Posterior vena cava (tissue), 2 donors: ENCODE data around the gene GTF2F2. TPM values are rescaled to one million over a fixed set of nuclear protein-coding genes. Genes with fewer than 3 reads are reported as not detected.

Experiments used
- DNase-seq: peaks from one replicate; pipeline ENCODE4 v3.0.0-alpha.2; 2020; ENCODE audit warnings: low spot score
- intact Hi-C, 2 donors: fragments of 100-400 bp; cut with DNase I; formaldehyde crosslinking; loops; one replicate each; pipeline versions ENCODE4 v1.14.1 to v1.14.2; 2022 to 2023
- total RNA-seq, 2 donors: library from RNA; stranded (reverse); fragmentation: NEBNext Ultra II Directional; extraction: Animal tissue kit (Norgen Biotek cat#: 25700); gene quantifications; one replicate each; pipeline ENCODE4 v1.2.1, GENCODE V29; 2021
- donor health status: DM: yes; HTN: yes; CAD: no.
- donor health status: DM: yes; HTN: yes; CAD: no.

The GTF2F2 gene
- total RNA-seq, 2 donors from 2014 or later = 13.0 to 15.9 TPM

DNA sequence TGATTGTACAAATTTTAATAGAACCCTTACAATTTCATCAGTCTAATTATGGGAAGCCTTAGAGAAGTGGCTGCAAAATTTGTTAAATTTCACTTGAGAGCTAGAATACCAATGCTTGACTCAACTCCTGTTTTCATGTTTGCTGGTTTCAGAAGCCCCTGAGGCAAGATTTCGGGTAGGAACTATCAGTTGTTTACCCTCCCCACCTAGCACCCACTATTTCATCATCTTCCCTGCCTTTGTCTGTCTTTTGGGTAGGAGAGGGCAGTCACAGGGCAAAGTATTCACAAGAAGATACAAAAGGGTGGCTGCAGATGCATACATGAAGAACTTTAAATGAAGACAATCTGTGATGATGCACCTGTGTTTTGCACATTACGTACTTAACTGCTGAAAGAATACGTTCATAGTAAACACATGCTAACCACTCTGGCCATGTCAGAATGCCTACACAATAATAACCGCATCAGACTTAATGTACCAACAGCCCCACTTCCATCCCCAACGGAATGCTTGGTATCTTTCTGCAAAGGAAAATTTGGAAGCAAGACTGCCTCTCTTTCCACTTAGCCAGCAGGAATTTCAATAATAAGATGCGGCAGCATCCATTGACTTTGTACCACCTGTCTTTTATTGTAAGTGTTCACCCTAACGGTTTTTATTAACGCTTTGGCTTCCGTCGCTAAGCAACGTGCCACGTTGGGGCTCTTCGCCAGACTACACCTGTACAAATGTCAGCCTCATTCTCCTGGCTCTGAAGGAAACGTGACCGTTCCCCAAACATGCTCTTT is 190.2 kb downstream of the GTF2F2 start:
- no peak for DNase-seq
- intact Hi-C loops = no loop called here

DNA sequence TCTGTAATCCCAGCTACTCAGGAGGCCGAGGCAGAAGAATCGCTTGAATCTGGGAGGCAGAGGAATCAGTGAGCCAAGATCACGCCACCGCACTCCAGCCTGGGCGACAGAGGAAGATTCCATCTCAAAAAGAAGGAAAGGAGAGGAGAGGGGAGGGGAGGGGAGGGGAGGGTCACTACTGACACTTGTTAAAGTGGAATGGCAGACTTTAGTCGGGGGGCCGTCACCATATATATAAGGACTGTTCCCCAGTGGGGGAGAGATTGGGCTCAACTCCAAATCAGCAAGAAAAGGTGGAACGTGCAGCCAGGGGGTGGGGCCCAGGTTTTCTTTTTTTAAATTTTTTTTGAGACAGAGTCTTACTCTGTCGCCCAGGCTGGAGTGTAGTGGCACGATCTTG is 194.5 kb downstream of the GTF2F2 start:
- intact Hi-C loops = no loop called here

DNA sequence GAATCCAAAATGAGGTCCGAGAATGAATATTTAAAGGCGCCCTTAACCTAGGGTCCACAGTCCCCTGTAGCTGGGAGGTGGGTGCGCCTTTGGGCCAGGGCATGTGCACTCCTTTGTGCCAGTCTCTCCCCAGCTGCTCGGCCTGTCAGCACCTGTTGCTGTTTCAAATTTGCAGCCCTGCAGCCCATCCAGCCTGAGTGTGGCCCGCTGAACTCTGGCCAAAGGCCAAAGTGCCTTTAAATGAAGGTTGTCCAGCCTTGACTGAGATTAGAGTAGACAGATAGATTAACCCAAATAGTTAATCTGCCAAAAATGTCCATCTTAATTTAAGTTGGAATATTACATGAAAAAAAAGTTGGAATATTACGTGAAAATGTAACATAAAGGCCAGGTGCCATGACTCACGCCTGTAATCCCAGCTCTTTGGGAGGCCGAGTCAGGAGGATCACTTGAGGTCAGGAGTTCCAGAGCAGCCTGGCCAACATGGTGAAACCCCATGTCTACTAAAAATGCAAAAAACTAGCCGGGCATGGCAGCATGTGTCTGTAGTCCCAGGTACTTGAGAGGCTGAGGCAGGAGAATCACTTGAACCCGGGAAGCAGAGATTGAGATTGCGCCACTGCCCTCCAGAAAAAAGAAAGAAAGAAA is 195.3 kb downstream of the GTF2F2 start:
- intact Hi-C loops = no loop called here

More for the DNA sequence above, 194.5 kb downstream of the GTF2F2 start:
- no peak for DNase-seq

DNA sequence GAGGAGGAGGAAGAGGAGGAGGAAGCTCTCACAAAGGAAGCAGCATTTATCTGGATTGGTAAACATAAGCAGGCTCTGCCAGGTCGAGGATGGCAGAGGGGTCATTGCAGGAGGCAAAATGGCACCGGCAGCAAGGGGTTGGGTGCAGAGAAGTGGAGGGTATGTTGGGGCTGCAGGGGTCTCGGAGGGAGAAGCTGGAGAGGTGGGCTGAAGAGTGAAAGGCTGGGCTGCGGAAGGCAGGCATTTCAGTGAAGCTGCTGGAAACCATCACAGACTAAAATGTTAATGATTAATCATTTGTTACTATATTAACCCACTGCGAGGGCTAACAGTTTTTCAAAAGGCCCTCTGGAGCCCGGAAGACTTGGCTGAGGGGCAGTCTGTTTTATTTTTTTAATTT is 196.0 kb downstream of the GTF2F2 start:
- intact Hi-C loops = no loop called here
- DNase-seq = no peak

More for the DNA sequence above, 195.3 kb downstream of the GTF2F2 start:
- no peak for DNase-seq

DNA sequence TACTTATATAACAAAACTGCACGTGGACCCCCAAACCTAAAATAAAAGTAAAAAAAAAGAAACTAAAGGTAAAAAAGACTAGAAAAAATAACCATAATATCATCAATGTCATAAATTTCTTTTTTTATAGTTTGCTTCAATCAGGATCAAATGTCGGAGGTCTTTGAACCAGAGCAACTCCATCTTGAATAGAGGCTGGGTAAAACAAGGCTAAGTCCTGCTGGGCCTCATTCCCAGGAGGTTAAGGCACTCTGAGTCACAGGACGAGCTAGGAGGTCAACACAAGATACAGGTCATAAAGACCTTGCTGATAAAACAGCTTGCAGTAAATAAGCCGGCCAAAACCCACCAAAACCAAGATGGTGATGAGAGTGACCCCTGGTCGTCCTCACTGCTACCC is 196.7 kb downstream of the GTF2F2 start:
- intact Hi-C loops = no loop called here
- no peak for DNase-seq

DNA sequence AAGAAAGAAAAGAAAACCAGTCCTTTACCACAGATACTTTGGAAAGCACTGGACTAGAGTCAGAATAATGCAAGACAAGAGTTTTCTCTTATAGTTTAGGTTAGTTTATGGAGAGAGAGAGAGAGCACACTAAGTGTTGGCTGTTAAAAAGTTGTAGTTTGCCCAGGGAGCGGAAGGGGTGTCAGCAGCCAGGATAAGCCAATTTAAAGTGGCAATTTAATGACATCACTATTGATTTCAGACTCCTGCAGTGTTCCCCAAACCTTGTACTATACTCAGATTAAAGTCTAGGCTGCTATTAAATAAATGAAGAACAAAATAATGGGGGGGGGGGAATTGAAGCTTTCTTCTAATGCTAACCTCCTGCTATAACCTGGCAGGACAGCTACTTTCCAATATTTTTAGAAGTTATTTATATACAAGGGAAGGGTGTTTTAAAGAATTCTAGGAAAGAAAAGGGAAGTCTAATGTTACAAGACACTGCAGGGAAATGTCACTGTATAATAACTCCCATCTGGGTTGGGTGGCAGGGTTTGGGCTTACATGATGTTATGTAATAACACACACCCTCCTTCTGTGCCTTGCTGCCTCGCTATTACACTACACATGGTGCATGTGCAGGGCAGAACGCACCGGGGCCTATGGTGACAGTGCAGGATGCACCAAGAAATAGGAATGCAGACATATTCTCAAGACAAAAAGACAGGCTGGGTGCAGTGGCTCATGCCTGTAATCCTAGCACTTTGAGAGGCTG is 200.7 kb downstream of the GTF2F2 start:
- no peak for DNase-seq
- intact Hi-C loops = no loop called here

DNA sequence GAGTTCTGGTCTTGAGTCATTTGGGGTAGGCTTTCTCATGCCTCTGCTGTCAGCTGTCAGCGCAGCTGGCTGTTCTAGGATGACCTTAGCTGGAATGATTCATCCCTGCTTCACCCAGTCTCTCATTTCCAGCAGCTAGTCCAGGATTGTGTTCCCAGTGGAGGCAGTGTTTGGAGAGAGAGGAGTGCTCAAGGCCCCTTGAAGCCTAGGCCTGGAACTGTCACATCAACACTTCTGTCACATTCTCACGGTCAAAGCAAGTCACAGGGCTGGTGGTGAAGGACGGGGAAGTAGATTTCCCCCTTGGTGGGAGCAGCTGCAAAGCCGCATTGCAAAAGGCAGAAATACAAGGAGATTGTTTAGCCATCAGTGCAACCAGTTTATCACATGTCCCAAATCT is 205.5 kb downstream of the GTF2F2 start:
- peak; percentile 82 for DNase-seq
- intact Hi-C loops = no loop called here

DNA sequence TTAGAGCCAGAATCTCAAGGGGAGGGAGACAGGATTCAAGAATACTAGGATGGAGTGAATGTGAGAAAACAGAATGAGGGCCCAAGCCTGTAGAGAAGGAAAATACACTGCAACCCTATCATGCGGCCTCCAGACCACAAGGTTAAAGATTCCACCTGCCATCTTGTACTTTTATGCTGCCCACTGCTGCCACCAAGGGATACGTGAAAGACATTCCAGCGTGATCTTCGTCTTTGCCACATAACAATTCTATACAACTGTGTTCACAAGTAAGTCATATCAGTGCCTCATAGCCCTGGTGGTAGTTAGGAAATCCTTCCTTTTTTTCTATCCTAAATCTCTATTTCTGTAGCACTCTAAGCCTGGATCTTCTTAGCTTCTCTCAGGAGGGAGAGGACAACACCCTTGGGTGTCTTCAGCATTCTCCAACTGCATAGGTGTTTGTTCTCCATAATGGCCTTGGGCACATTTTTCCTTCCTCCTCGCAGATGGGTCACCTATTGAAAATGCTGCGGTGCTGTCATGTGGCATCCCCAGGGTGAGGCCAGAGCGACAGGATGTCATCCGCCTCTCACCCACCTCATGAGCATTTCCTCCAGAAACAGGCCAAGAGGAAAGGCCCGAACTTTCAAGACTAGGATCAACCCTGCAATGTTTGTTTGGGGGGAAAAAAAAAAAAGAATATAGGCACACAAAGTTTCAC is 207.1 kb downstream of the GTF2F2 start:
- intact Hi-C loops = no loop called here
- DNase-seq = no peak

DNA sequence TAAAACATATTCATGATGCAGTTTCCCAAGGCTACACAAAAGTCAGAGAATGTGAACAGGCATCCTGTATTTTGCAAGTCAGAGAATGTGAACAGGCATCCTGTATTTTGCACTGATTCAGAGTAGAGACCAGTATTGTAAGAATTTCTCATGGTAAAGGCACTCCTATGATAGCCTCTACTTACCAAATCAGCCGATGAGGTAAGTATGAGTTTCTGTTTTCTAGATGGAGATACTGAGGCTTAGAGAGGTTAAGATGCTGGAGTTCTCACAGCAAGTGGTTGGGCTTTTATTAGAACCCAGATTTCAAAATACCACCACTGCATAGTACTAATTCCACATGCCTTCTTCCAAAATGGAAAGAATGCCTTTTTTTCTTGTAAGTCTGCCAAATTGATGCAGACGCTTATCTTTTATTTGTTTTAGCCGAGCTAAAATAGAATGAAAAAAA is 208.4 kb downstream of the GTF2F2 start:
- no peak for DNase-seq

DNA sequence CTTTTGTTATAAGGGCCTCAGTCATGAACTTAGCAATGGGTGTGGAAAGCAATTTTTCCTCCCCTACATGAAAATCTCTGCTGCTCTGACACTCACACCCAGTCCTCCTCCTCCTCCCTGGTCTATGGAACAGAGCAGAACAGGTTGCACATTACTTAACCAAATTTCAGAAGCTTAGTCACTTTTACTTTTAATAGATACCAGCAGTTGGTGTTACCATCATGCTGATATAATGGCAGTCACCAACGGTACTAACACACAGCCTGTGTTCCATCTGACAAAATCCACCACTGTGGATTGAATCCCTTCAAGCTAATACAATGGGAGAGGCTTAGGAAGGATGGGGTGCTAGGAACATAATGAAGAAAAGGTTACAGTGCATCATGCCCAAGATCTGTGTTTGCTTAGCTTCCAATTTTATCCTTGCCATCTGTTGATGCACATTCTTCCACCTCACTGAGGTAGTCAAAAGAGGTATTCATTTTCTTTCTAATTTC is 210.9 kb downstream of the GTF2F2 start:
- intact Hi-C loops = no loop called here

More for the DNA sequence above, 208.4 kb downstream of the GTF2F2 start:
- intact Hi-C loops = no loop called here

DNA sequence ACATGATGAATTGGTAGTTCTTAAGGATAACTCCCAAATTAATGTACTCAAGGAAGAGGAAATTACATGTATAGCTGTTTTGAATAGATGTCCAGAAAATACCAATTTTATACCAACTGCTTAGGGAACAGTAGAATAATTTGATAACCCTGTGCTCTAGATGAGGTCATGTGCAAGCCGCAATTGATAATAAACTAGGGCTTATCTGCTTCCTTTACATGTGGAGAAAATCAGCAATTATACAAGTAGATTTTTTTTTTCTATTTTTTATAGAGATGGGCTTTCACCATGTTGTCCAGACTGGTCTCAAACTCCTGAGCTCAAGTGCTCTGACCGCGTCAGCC is 211.4 kb downstream of the GTF2F2 start:
- intact Hi-C loops = no loop called here
- no peak for DNase-seq

More for the DNA sequence above, 210.9 kb downstream of the GTF2F2 start:
- no peak for DNase-seq

DNA sequence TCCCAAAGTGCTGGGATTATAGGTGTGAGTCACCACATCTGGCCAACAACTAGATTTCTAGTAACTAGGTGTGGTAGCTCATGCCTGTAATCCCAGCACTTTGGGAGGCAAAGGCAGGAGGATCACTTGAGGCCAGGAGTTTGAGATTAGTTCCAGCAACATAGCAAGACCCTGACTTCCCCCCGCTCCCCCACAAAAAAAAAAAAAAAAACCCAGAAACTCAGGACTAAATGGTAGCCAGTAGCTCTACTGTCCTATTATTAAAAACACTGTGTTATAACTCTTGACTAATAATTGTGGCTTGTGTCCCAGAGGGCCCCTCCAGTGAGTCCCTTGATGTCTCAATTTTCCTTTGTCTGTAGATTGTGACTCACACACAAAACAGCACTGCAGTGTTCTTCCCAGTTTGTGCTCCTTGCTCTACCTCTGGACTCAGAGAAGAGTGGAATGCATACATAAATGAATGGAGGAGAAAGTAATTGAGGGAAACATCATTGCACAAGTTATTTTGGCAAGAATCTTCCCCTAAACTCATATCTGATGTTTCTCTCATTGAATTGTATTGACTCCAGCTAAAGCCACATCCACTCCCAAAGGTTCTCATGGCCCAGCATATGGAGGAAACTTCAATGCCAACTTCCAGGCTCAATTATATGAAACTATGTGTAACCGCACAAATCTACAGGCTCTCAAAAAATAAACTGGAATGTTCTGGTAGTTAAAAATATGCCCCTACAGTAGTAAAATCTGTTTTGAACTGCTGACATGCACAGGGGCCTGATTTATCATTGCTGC is 211.9 kb downstream of the GTF2F2 start:
- intact Hi-C loops = no loop called here
- DNase-seq = no peak

DNA sequence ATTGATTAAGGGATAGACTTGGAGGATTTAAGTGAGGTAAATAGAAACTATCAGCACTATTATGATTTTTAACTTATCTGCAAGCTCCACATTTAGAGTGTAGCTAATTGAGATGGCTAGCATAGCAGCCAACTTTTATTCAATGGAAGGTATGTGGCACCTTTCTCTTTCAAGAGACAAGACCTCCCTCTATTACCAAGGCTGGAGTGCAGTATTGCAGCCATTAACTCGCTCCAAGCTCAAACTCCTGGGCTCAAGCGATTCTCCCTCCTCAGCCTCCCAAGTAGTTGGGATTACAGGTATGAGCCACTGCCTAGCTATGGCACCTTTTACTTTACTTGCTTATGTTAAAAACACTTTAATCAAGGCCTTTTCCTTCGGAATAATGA is 212.5 kb downstream of the GTF2F2 start:
- intact Hi-C loops = no loop called here
- DNase-seq = no peak

DNA sequence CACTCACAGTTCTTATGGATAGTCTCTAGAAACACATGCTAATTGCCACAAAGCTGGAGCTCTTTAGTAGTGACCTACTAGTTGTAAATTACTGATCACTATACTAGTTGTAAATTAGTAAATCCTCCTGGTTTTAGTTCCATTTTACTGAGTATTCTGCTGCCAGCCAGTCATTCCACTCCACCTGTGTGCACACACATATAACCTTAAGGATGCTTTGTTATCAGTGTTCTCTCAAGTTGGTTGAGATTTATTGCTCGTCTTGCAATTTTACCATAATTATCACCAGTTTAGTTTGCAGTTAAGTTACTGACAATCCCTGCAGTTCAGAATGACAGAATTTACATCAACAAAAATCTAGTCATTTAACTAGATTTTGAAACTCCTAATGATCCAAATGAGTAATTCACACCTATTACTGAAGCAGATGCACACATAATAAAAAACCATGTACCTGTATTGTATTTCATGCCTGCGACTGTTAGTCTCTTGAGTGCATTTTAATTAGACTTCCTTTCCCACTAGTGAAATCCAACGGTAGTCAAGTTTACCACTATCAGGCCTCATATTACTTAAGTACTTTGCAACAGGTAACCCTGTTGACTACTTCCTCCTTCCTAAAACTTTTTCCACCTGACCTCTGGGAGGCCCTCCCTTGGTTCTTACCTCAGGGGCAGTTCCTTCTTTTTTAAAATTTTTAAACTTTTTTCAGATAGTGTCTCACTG is 213.1 kb downstream of the GTF2F2 start:
- intact Hi-C loops = no loop called here
- no peak for DNase-seq
